Pons (tissue), 1 donor: Measurements from ENCODE around the gene ELL3.
"Not testable (repeated sequence)": the region's sequence is repeated elsewhere in the genome, so short reads cannot be mapped to it uniquely, and the experiment has no call there.

Experiments used
- DNase-seq: peaks from one replicate; pipeline ENCODE4 v3.0.0-alpha.2; 2016; ENCODE audit warnings: low spot score

The ELL3 gene

DNA sequence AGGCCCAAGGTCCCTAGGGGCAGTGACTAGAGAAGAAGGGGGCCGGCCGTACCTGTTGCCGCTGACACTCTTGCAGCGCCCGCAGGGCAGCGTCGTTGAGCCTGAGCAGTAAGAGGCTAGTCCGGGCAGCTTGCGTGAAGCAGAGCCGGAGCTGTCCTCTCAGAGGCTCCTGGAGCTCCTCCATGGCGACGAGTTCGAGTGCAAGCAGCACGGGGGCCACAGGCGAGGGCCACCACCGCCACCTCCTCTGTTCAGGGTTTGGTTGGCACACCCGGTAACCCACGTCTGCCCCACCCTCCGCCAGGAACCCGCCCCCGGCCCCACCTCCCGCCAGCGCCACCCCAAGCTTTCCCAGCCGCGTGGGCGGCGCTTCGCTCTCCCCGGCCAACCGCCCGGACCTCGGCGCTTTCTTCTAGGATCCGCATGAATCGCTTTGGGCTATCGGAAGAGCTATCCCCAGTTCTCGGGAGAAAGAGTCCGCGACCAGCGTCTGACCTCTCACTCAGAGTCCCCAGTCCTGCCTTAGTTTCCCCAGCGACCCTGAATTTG lies at the start of gene ELL3:
TSS of gene ELL3 (minus strand) at position 249 of the 549 bp plus-strand sequence. CDS start at position 184, 65 bp downstream.
- DNase-seq: peak; percentile 56

DNA sequence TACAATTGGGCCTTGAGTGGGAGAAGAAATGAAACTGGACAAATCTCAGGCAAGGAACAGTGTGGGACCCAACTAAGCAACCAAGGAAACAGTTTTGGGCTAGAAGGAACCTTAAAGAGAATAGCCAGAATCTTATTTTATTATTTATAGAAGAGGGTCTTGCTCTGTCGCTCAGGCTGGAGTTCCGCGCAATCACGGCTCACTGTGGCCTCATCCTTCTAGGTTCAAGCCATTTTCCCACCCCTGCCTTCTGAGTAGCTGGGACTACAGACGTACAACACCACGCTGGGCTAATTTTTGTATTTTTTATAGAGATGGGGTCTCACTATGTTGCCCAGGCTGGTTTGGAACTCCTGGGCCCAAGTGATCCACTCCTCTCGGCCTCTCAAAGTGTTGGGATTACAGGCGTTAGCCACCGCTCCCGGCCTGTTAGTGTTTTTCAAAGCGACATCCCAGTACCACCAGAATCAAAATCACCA lies 49.3 kb upstream of the ELL3 start:
- DNase-seq: no peak

DNA sequence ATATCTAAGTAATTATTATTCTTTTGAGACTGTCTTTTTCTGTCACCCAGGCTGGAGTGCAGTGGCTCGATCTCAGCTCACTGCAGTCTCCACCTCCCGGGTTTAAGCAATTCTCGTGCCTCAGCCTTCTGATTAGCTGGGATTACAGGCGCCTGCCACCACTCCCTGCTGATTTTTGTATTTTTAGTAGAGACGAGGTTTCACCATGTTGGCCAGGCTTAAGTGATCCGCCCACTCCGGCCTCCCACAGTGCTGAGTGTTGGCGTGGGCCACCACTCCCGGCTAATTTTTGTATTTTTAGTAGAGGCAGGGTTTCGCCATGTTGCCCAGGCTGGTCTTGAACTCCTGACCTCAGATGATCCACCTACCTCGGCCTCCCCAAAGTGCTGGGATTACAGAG lies 48.5 kb upstream of the ELL3 start:
- DNase-seq: not testable (repeated sequence)

- DNase-seq: peak; percentile 98
These were observed 47.8 kb upstream of the ELL3 start, which contains the start of gene MFAP1 for GRCh38 chr15:43824302-43825246. Gene MFAP1 (minus strand): TSS chr15:43824690. CDS start chr15:43824569, 121 bp downstream.

GRCh38 chr15:43821505-43821904 lies 44.7 kb upstream of the ELL3 start:
- DNase-seq: no peak

DNA sequence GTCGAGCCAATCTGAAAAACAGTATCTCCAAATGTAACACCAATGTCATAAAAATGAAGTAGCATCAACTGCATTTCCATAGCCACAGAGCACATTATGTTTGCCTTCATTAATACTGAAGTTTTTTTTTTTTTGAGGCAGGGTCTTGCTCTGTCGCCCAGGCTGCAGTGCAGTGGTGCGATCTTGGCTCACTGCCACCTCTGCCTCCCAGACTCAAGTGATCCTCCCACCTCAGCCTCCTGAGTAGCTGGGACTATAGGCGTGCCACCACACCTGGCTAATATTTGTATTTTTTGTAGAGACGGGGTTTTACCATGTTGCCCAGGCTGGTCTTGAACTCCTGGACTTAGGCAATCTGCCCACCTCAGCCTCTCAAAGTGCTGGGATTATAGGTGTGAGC lies 38.3 kb upstream of the ELL3 start:
- not testable (repeated sequence) for DNase-seq

- DNase-seq: no peak
These were observed 32.4 kb upstream of the ELL3 start for GRCh38 chr15:43808960-43809678.

GRCh38 chr15:43808435-43808950 lies 31.7 kb upstream of the ELL3 start:
- no peak for DNase-seq

GRCh38 chr15:43802676-43803075 lies 25.9 kb upstream of the ELL3 start:
- DNase-seq: not testable (repeated sequence)

DNA sequence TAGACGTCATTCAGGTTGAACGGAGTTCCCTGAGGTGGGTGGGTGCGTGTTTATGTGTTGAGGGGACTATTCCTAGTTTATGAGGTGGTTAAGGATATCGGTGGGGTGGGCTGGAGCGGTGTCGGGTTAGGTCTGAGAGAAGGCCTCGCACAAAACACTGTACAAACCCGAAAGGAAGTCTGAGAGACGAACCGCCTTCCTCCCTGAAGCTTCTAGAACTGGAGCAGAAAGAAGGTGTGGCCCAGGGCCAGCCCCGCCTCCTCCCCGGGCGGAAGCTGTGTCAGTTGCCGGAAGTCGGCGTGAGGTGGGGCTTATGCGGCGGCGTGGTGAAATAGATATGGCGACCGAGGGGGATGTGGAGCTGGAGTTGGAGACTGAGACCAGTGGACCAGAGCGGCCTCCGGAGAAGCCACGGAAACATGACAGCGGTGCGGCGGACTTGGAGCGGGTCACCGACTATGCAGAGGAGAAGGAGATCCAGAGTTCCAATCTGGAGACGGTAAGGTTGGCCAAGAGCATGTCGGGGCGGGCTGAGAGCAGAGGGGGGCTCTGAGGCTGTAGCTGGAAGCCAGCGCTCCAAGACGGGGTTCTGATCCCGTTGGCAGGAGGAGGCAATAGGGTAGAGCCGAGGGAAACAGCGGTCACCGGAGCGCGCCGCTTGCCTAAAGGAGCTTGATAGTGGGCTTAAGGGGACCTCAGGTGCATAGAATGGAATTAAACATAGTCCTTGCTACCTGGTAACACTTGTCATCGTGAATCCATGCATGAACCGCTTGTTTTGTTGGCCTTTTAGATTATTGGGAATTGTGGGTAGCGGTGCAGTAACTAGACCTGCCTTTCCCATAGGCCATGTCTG lies 23.7 kb upstream of the ELL3 start, which contains the start of gene HYPK:
TSS of gene HYPK (plus strand) at position 314 of the 856 bp plus-strand sequence. CDS start at position 338, 24 bp downstream.
- peak; percentile 94 for DNase-seq

GRCh38 chr15:43799945-43800285 lies 23.1 kb upstream of the ELL3 start, which contains the start of gene SERINC4:
Gene SERINC4 (minus strand): TSS chr15:43800220. CDS start chr15:43799986, 234 bp downstream.
- DNase-seq: no peak

DNA sequence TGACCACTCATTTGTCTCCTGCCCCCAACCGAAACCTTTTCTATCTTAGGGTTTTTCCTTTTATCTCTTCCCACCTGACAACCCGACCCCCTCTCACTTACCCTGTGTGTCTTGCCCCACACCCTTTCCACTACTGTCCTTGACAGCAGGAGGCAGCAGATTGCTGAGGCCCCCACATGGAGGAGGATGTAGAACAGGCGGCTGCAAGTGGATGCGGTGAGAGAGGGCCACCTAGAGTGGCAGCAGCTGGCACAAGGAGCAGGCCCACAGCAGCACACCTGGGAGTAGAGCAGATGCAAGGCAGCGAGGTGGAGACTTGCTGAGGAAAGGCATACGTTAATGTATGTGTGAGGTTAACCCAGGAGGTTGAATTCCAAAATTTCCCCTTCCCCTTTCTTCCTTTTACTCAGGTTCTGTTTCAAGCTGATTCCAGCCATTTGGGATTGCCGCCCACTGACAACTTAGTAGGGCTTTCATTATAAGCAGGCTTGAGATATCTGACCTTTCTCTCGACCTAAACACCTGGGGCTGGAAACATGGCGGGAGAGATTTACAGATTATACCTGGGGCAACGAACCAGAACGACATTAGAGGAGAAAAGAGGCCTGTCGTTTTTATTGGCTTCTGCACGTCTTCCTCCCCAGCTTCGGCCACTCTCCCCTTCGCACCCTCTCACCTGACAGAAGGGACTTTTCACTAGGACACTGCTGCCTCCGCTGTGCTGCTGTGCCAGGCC lies 22.6 kb upstream of the ELL3 start:
- no peak for DNase-seq

GRCh38 chr15:43796566-43796965 lies 19.8 kb upstream of the ELL3 start:
- no peak for DNase-seq

DNA sequence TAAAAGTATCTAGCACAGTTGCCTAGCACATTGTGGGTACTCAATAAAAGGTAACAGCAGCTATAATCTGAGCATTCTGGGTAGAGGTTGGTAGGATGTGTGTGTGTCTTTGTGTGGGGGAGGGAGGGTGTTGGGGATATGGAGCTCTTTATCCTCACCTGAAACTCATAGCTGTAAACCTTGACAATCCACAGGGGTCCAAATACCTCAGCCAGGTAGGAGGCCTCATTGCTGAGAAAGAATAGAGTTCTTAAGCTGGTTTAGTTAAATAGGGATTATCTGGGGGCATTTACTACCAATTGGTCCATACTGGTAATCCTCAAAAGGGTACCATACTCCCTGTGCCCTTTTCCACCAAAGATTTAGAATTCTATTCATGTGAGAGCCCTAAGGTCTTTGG lies 19.2 kb upstream of the ELL3 start:
- no peak for DNase-seq

GRCh38 chr15:43795197-43795596 lies 18.4 kb upstream of the ELL3 start:
- DNase-seq: no peak

GRCh38 chr15:43794269-43795037 lies 17.7 kb upstream of the ELL3 start:
- DNase-seq: no peak

- no peak for DNase-seq
These were observed 16.9 kb upstream of the ELL3 start for GRCh38 chr15:43793647-43794046.

DNA sequence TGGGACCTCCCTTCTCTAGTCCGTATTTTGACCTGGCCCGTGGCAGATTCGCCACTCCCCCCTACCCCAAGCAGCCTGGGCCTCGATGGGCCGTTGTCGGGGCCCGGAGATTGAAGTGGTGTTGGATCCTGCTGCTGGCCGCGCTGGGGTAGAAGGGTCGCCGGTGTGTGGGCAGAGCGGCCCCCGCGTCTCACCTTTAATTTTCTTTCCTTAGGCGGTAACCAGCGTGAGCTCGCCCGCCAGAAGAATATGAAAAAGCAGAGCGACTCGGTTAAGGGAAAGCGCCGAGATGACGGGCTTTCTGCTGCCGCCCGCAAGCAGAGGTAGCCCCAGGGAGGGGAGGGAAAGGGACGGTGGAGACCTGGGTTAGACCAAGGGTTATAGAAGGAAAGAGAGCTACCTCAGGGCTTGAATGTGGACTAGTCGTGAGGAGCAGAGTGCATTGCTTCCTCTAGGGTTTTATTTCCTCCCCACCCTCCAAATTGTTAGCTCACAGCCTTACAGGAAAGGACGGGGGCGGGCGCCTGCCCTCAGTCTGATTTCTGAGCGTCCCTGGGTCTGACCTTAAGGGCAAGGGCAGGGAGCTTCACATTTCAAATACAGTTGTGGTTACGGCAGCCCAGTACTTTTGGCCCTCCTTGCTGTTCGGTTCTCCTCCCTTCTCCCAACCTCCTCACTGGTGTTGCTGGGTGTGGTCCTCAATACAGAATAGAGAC lies 16.2 kb upstream of the ELL3 start:
- no peak for DNase-seq
